Caco-2 (cell line): ENCODE measurements around the gene TBRG4. TPM values are rescaled to one million over a fixed set of nuclear protein-coding genes. Genes with fewer than 3 reads are reported as not detected.

Source experiments
- BruUV-seq: library from RNA; stranded (reverse); fragments of 400-500 nt; replicated peaks from 2 replicates; lab custom pipeline; 2021; lab: Mats Ljungman, UMichigan
- CTCF ChIA-PET: fragments of 300-600 bp; sonication (Branson Sonifier 250); formaldehyde crosslinking; loops from one replicate; lab custom pipeline; 2022; ENCODE audit warnings: antibody characterized with exemption; lab: Charles Lee
- POLR2A ChIA-PET: fragments of 300-600 bp; sonication (Branson Sonifier 250); formaldehyde crosslinking; loops from one replicate; lab custom pipeline; 2022; ENCODE audit warnings: antibody characterized with exemption; lab: Charles Lee
- DNase-seq, 2 experiments: peaks; one replicate each; pipeline versions ENCODE4 v3.0.0 to v3.0.0-alpha.2; 2020 to 2022
- H3K27me3 ChIP-seq: replicated peaks from 2 replicates; pipeline ENCODE4 v1.6.0; 2011; ENCODE audit warnings: low read length; ENCODE audit not compliant: control insufficient read depth, insufficient read depth
- H3K36me3 ChIP-seq: 2 replicates; pipeline ENCODE4 v1.5.1; 2011; ENCODE audit warnings: low read length; ENCODE audit not compliant: control insufficient read depth, insufficient read depth
- H3K4me1 ChIP-seq: fragments of 250-450 bp; sonication (Bioruptor Pico); 2 replicates; pipeline ENCODE4 v1.5.1; 2020; ENCODE audit warnings: mild to moderate bottlenecking
- H3K4me3 ChIP-seq: 2 replicates; pipeline ENCODE4 v1.5.1; 2011; ENCODE audit warnings: low read depth, mild to moderate bottlenecking, control low read depth, low read length
- H3K9me3 ChIP-seq: fragments of 250-450 bp; sonication (Bioruptor Pico); 2 replicates; pipeline ENCODE4 v1.5.1; 2020; ENCODE audit warnings: mild to moderate bottlenecking, moderate library complexity
- H3K27ac Mint-ChIP-seq: one replicate; pipeline ENCODE4 v1.8.0; 2022; ENCODE audit warnings: mixed read lengths; ENCODE audit not compliant: unreplicated experiment
- H3K27me3 Mint-ChIP-seq: one replicate; pipeline ENCODE4 v1.8.0; 2022; ENCODE audit warnings: mixed read lengths; ENCODE audit not compliant: insufficient read depth, unreplicated experiment
- H3K36me3 Mint-ChIP-seq: one replicate; pipeline ENCODE4 v1.8.0; 2022; ENCODE audit warnings: mild to moderate bottlenecking, mixed read lengths; ENCODE audit not compliant: insufficient read depth, unreplicated experiment
- H3K4me1 Mint-ChIP-seq: one replicate; pipeline ENCODE4 v1.8.0; 2022; ENCODE audit warnings: low read depth, mixed read lengths; ENCODE audit not compliant: unreplicated experiment
- H3K4me3 Mint-ChIP-seq: one replicate; pipeline ENCODE4 v1.8.0; 2022; ENCODE audit warnings: mild to moderate bottlenecking, moderate library complexity, mixed read lengths; ENCODE audit not compliant: unreplicated experiment
- H3K9me3 Mint-ChIP-seq: one replicate; pipeline ENCODE4 v1.8.0; 2022; ENCODE audit warnings: mixed read lengths; ENCODE audit not compliant: unreplicated experiment
- CTCF ChIP-seq, 2 experiments: fragments of 200-600 bp in 1 of 2; IDR thresholded peaks; 1 replicate in 1 of 2; 2 replicates in 1 of 2; pipeline versions ENCODE4 v1.5.1 to v1.8.0; 2011 to 2022; ENCODE audit warnings: antibody characterized with exemption in 1 of 2, control low read depth in 1 of 2, inconsistent platforms in 1 of 2, low read depth in 1 of 2, low read length in 1 of 2, mild to moderate bottlenecking in 1 of 2, moderate library complexity in 1 of 2; ENCODE audit not compliant: insufficient read depth in 1 of 2, severe bottlenecking in 1 of 2, unreplicated experiment in 1 of 2
- intact Hi-C: fragments of 100-400 bp; cut with micrococcal nuclease; formaldehyde crosslinking; loops from one replicate; pipeline ENCODE4 v1.10.0; 2022; ENCODE audit not compliant: unreplicated experiment
- total RNA-seq: library from RNA; stranded (reverse); gene quantifications from 2 replicates; pipeline ENCODE4 v1.2.3, GENCODE V29; 2022

Gene TBRG4
- total RNA-seq, 1 experiment from 2014 or later, result 116 TPM

DNA sequence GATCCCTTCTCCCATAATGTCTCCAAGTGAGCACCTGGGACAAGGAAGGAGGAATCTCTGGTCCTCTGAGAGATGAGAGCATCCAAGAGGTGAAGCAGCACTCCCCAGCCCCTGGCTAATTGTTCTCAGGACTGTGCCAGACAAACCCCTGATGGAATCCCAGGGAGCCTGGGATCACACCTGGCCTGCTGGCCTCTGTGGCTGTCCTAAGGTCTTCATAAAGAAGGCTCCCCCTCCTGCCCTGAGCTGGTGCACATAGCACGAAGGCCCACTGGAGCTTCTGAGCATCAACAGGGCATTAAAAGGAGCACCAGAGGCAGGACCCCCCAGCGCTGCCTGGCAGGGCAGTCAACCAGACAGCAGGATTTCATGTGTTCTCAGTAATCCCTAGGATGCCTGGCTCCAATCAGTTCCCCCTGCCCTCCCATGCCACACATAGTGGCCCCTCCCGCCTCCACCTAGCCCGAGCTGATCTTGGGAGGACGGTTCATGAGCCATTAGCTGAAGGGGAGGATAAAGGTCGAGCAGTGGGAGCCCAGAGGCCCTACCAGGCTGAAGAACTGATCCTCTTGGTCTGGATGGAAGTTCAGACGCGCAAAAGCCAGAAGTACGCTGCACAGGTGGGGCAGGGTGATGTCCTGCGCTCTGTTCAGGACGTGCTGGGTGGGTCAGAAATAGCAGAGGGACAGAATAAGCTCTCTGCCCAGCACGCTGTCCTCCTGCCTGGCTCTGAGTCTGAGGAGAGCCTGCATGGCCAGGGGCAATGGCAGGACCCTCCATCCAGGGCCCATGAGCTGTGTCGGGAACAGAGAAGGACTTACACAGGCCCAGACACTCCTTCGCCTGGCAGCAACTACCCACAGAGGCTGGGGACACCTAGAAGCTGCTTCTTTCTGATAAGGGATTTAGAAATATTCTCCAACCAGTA, 8.4 kb downstream of the TBRG4 start:
- ChIA-PET CTCF (no interaction called here), POLR2A (no interaction called here)
- Histone ChIP-seq H3K4me3 (no peak overlapping the region), H3K4me1 (no peaks in the 10 kb centered on the region), H3K9me3 (no peaks in the 10 kb centered on the region), H3K27me3 (no peaks in the 10 kb centered on the region), H3K36me3 (peaks cover 20% of the 10 kb centered on the region)
- Mint-ChIP-seq H3K4me1 (no peaks in the 10 kb centered on the region), H3K9me3 (no peaks in the 10 kb centered on the region), H3K4me3 (no peak overlapping the region), H3K36me3 (peaks cover 84% of the 10 kb centered on the region), H3K27ac (no peak overlapping the region), H3K27me3 (no peaks in the 10 kb centered on the region)
- intact Hi-C loops, result no loop called here
- TF ChIP-seq CTCF (IDR thresholded peaks at IDR 0.05; ENCODE audit: insufficient read depth in 1 of 2, low read depth in 1 of 2, low read length in 1 of 2, severe bottlenecking in 1 of 2, unreplicated experiment in 1 of 2), result no peak
- no peak for DNase-seq
- no TSS peak for BruUV-seq

DNA sequence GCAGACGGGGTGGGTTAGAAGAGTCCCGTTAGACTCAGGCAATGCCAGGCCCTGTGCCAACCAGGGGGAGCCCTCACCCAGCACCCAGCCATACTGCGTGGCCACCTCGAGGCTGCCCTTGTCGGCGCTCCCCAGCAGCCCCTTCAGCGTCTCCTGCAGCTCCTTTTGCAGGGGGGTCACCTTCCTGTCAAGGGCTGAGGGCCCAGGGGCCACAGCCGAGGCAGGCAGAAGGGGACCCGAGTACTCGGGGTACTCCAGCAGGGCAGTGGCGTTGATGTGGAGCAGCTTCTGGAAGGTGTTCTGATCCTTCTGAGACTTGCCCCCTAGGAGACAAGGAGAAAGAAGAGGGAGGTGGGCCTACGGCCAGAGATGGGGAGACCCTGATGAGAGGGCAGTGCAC, 9.7 kb downstream of the TBRG4 start:
- Mint-ChIP-seq H3K36me3 (peaks cover 72% of the 10 kb centered on the region), H3K4me1 (no peaks in the 10 kb centered on the region), H3K9me3 (no peaks in the 10 kb centered on the region), H3K27ac (no peak overlapping the region), H3K27me3 (no peaks in the 10 kb centered on the region), H3K4me3 (no peak overlapping the region)
- intact Hi-C loops, result no loop called here
- Histone ChIP-seq H3K36me3 (peaks cover 19% of the 10 kb centered on the region), H3K4me1 (no peaks in the 10 kb centered on the region), H3K27me3 (no peaks in the 10 kb centered on the region), H3K9me3 (no peaks in the 10 kb centered on the region), H3K4me3 (no peak overlapping the region)
- no peak for TF ChIP-seq CTCF (IDR thresholded peaks at IDR 0.05; ENCODE audit: insufficient read depth in 1 of 2, low read depth in 1 of 2, low read length in 1 of 2, severe bottlenecking in 1 of 2, unreplicated experiment in 1 of 2)
- no peak for DNase-seq
- no TSS peak for BruUV-seq
- CTCF ChIA-PET, result no interaction called here
- POLR2A ChIA-PET, result interaction anchor here (0.7 kb wide), 1 partner anchor 101 kb away, joined by 4 read pairs; the partner anchor contains the start of gene CCM2

- H3K36me3 Mint-ChIP-seq, result peaks cover 64% of the 10 kb centered on the region
- BruUV-seq, result no TSS peak
- Histone ChIP-seq H3K4me1 (no peaks in the 10 kb centered on the region), H3K4me3 (no peak overlapping the region), H3K27me3 (no peaks in the 10 kb centered on the region), H3K9me3 (no peaks in the 10 kb centered on the region), H3K36me3 (peaks cover 19% of the 10 kb centered on the region)
- H3K27me3 Mint-ChIP-seq, result no peaks in the 10 kb centered on the region
- H3K9me3 Mint-ChIP-seq, result no peaks in the 10 kb centered on the region
- no peaks in the 10 kb centered on the region for H3K4me1 Mint-ChIP-seq
- CTCF ChIA-PET, result no interaction called here
- no peak overlapping the region for H3K4me3 Mint-ChIP-seq
- TF ChIP-seq CTCF (IDR thresholded peaks at IDR 0.05; ENCODE audit: insufficient read depth in 1 of 2, low read depth in 1 of 2, low read length in 1 of 2, severe bottlenecking in 1 of 2, unreplicated experiment in 1 of 2), result no peak
- DNase-seq, result no peak
- no peak overlapping the region for H3K27ac Mint-ChIP-seq
- intact Hi-C loops, result no loop called here
- POLR2A ChIA-PET, result interaction anchor here (0.6 to 0.7 kb wide), 2 partner anchors 10 to 101 kb away, joined by 3 to 4 read pairs; partner anchors contain the start of genes CCM2 and TBRG4
Measured at GRCh38 chr7:45100761-45101480, 10.6 kb downstream of the TBRG4 start.
